ENCODE data around the gene PXMP4.
"Not testable (repeated sequence)": the region's sequence is repeated elsewhere in the genome, so short reads cannot be mapped to it uniquely, and the experiment has no call there.

The PXMP4 gene

GRCh38 chr20:33703498-33704137 is 16.5 kb downstream of the PXMP4 start:
- DNase-seq (ENCODE audit: low read depth in 2 of 2): no peak

- DNase-seq (ENCODE audit: low read depth in 2 of 2): no peak
These were observed 17.2 kb downstream of the PXMP4 start for GRCh38 chr20:33702861-33703260.

GRCh38 chr20:33701629-33702450 is 18.3 kb downstream of the PXMP4 start:
- DNase-seq (ENCODE audit: low read depth in 2 of 2): no peak

- not testable (repeated sequence) for DNase-seq (ENCODE audit: low read depth in 2 of 2)
These were observed 19.2 kb downstream of the PXMP4 start for GRCh38 chr20:33700696-33701441.

- DNase-seq (ENCODE audit: low read depth in 2 of 2): not testable (repeated sequence)
These were observed 21.1 kb downstream of the PXMP4 start for GRCh38 chr20:33698966-33699365.

GRCh38 chr20:33697129-33697528 is 23.0 kb downstream of the PXMP4 start:
- DNase-seq (ENCODE audit: low read depth in 2 of 2): no peak

GRCh38 chr20:33696448-33696847 is 23.7 kb downstream of the PXMP4 start:
- no peak for DNase-seq (ENCODE audit: low read depth in 2 of 2)

GRCh38 chr20:33694639-33695012 is 25.5 kb downstream of the PXMP4 start:
- no peak for DNase-seq (ENCODE audit: low read depth in 2 of 2)

GRCh38 chr20:33693741-33694638 is 26.1 kb downstream of the PXMP4 start:
- DNase-seq (ENCODE audit: low read depth in 2 of 2): no peak

GRCh38 chr20:33693289-33693688 is 26.8 kb downstream of the PXMP4 start:
- no peak for DNase-seq (ENCODE audit: low read depth in 2 of 2)

GRCh38 chr20:33689973-33690372 is 30.1 kb downstream of the PXMP4 start:
- peak in 1 of 2 donors; percentile 56 for DNase-seq (ENCODE audit: low read depth in 2 of 2)

GRCh38 chr20:33689493-33689892 is 30.6 kb downstream of the PXMP4 start:
- DNase-seq (ENCODE audit: low read depth in 2 of 2): no peak

- DNase-seq (ENCODE audit: low read depth in 2 of 2): no peak
These were observed 31.1 kb downstream of the PXMP4 start for GRCh38 chr20:33688938-33689424.

GRCh38 chr20:33687993-33688937 is 31.8 kb downstream of the PXMP4 start:
- DNase-seq (ENCODE audit: low read depth in 2 of 2): no peak

GRCh38 chr20:33687370-33687915 is 32.7 kb downstream of the PXMP4 start:
- no peak for DNase-seq (ENCODE audit: low read depth in 2 of 2)

- no peak for DNase-seq (ENCODE audit: low read depth in 2 of 2)
These were observed 33.1 kb downstream of the PXMP4 start for GRCh38 chr20:33686984-33687366.

GRCh38 chr20:33686100-33686983 is 33.8 kb downstream of the PXMP4 start, which contains the start of gene E2F1:
Gene E2F1 (minus strand): TSS chr20:33686385. CDS start chr20:33686264, 121 bp downstream.
- DNase-seq (ENCODE audit: low read depth in 2 of 2): peak; percentile 94 to 97

- DNase-seq (ENCODE audit: low read depth in 2 of 2): peak; percentile 65 to 70
These were observed 34.6 kb downstream of the PXMP4 start for GRCh38 chr20:33685328-33686099.

All from stimulated activated CD8-positive, alpha-beta memory T cell treated with anti-CD3 and anti-CD28 coated beads, Interleukin-2, amount 100 ng/mL, for 48 hours (primary cell).